GM23338 (cell line): ENCODE results near the gene EFCAB13. TPM values are rescaled to one million over a fixed set of nuclear protein-coding genes. Genes with fewer than 3 reads are reported as not detected.

Experiments used
- ATAC-seq: fragments of 200-7000 bp; cut with Tn5 transposase; 3 replicates; pipeline ENCODE4 v1.9.1; 2020
- DNase-seq: peaks from one replicate; pipeline ENCODE4 v3.0.0-alpha.2; 2015; ENCODE audit warnings: low spot score
- H2AFZ ChIP-seq: fragments of 200-600 bp; sonication (generic); 2 replicates; pipeline ENCODE4 v1.8.0; 2016; ENCODE audit warnings: antibody characterized with exemption, mild to moderate bottlenecking, moderate library complexity
- H3F3A ChIP-seq: fragments of 200-600 bp; sonication (generic); replicated peaks from 2 replicates; pipeline ENCODE4 v1.8.0; 2017; ENCODE audit warnings: antibody characterized with exemption, mixed run types, low read depth
- H3K27ac ChIP-seq: fragments of 200-600 bp; sonication (generic); 2 replicates; pipeline ENCODE4 v1.6.1; 2016; ENCODE audit warnings: low read depth
- H3K27me3 ChIP-seq: fragments of 200-600 bp; sonication (generic); 2 replicates; pipeline ENCODE4 v1.8.0; 2016; ENCODE audit warnings: mild to moderate bottlenecking, mixed run types, moderate library complexity; ENCODE audit not compliant: insufficient read depth
- H3K36me3 ChIP-seq: fragments of 200-600 bp; sonication (generic); 2 replicates; pipeline ENCODE4 v1.8.0; 2016; ENCODE audit warnings: mild to moderate bottlenecking; ENCODE audit not compliant: insufficient read depth
- H3K4me1 ChIP-seq: fragments of 200-600 bp; sonication (generic); 2 replicates; pipeline ENCODE4 v1.8.0; 2016; ENCODE audit warnings: mild to moderate bottlenecking, moderate library complexity; ENCODE audit not compliant: insufficient read depth
- H3K4me2 ChIP-seq: fragments of 200-600 bp; sonication (generic); 2 replicates; pipeline ENCODE4 v1.7.1; 2017; ENCODE audit warnings: mixed run types
- H3K4me3 ChIP-seq: fragments of 200-600 bp; sonication (generic); 2 replicates; pipeline ENCODE4 v1.6.1; 2016; ENCODE audit warnings: mixed run types
- H3K79me2 ChIP-seq: fragments of 200-600 bp; sonication (generic); replicated peaks from 2 replicates; pipeline ENCODE4 v1.8.0; 2017; ENCODE audit warnings: mild to moderate bottlenecking; ENCODE audit not compliant: insufficient read depth
- H3K9me2 ChIP-seq: fragments of 200-600 bp; sonication (generic); 2 replicates; pipeline ENCODE4 v1.8.0; 2017; ENCODE audit not compliant: insufficient read depth
- H4K20me1 ChIP-seq: fragments of 200-600 bp; sonication (generic); replicated peaks from 2 replicates; pipeline ENCODE4 v1.8.0; 2017; ENCODE audit warnings: mild to moderate bottlenecking; ENCODE audit not compliant: insufficient read depth
- H3K27ac Mint-ChIP-seq: 2 replicates; pipeline ENCODE4 v1.8.0; 2020; ENCODE audit warnings: inconsistent platforms, mild to moderate bottlenecking, moderate library complexity, mixed read lengths
- H3K27me3 Mint-ChIP-seq: 3 replicates; pipeline ENCODE4 v1.8.0; 2022; ENCODE audit warnings: low read depth, mild to moderate bottlenecking, moderate library complexity, mixed read lengths, inconsistent platforms; ENCODE audit not compliant: insufficient read depth, poor library complexity
- H3K36me3 Mint-ChIP-seq: 3 replicates; pipeline ENCODE4 v1.8.0; 2021; ENCODE audit warnings: low read depth, mild to moderate bottlenecking, inconsistent platforms, moderate library complexity, mixed read lengths
- H3K4me1 Mint-ChIP-seq: 3 replicates; pipeline ENCODE4 v1.8.0; 2020; ENCODE audit warnings: mild to moderate bottlenecking, inconsistent platforms, mixed read lengths
- H3K4me3 Mint-ChIP-seq: 3 replicates; pipeline ENCODE4 v1.8.0; 2021; ENCODE audit warnings: moderate library complexity, mild to moderate bottlenecking, inconsistent platforms, mixed read lengths
- H3K9me3 Mint-ChIP-seq: 3 replicates; pipeline ENCODE4 v1.8.0; 2020; ENCODE audit warnings: moderate library complexity, mild to moderate bottlenecking, inconsistent platforms, mixed read lengths
- CREB1 ChIP-seq: fragments of 250-450 bp; sonication (Bioruptor Pico); IDR thresholded peaks from 2 replicates; pipeline ENCODE4 v1.5.0; 2020; ENCODE audit warnings: low read depth, mild to moderate bottlenecking, moderate library complexity
- CTCF ChIP-seq, 2 experiments: fragments of 200-600 bp in 1 of 2; sonication (generic) in 1 of 2; conservative IDR thresholded peaks; 2 replicates each; pipeline versions ENCODE4 v1.5.1 to v1.6.1; 2016 to 2017; ENCODE audit warnings: antibody characterized with exemption in 2 of 2, low read depth in 2 of 2, mild to moderate bottlenecking in 2 of 2, moderate library complexity in 1 of 2
- ETS1 ChIP-seq: IDR thresholded peaks from 2 replicates; pipeline ENCODE4 v1.6.1; 2016; ENCODE audit warnings: antibody characterized with exemption
- EZH2 ChIP-seq: fragments of 200-600 bp; sonication (generic); IDR thresholded peaks from one replicate; pipeline ENCODE4 v1.8.0; 2017; ENCODE audit warnings: antibody characterized with exemption, mild to moderate bottlenecking, low read depth; ENCODE audit not compliant: unreplicated experiment
- EZH2phosphoT487 ChIP-seq: fragments of 200-600 bp; sonication (generic); IDR thresholded peaks from one replicate; pipeline ENCODE4 v1.8.1; 2018; ENCODE audit warnings: antibody characterized with exemption; ENCODE audit not compliant: unreplicated experiment
- JUNB ChIP-seq: IDR thresholded peaks from one replicate; pipeline ENCODE4 v1.6.1; 2016; ENCODE audit warnings: antibody characterized with exemption; ENCODE audit not compliant: unreplicated experiment
- NANOG ChIP-seq: IDR thresholded peaks from 2 replicates; pipeline ENCODE4 v1.6.1; 2016; ENCODE audit warnings: antibody characterized with exemption, borderline replicate concordance
- POLR2AphosphoS5 ChIP-seq: IDR thresholded peaks from 2 replicates; pipeline ENCODE4 v1.6.1; 2016; ENCODE audit warnings: antibody characterized with exemption, low read depth
- REST ChIP-seq: IDR thresholded peaks from one replicate; pipeline ENCODE4 v1.6.1; 2018; ENCODE audit warnings: antibody characterized with exemption; ENCODE audit not compliant: unreplicated experiment
- STAT1 ChIP-seq: IDR thresholded peaks from one replicate; pipeline ENCODE4 v1.6.1; 2016; ENCODE audit warnings: antibody characterized with exemption; ENCODE audit not compliant: unreplicated experiment
- ZNF114 ChIP-seq: fragments of 250-450 bp; sonication (Bioruptor Pico); IDR thresholded peaks from 2 replicates; pipeline ENCODE4 v1.5.0; 2020; ENCODE audit warnings: mild to moderate bottlenecking, moderate library complexity
- ZNF331 ChIP-seq: fragments of 250-450 bp; sonication (Bioruptor Pico); IDR thresholded peaks from 2 replicates; pipeline ENCODE4 v1.5.0; 2020; ENCODE audit warnings: low read depth, mild to moderate bottlenecking, moderate library complexity
- ZNF462 ChIP-seq: fragments of 250-450 bp; sonication (Bioruptor Pico); IDR thresholded peaks from 2 replicates; pipeline ENCODE4 v1.5.0; 2020; ENCODE audit warnings: mild to moderate bottlenecking, moderate library complexity
- polyA plus RNA-seq: library from polyadenylated mRNA; unstranded; fragments of >200 nt; fragmentation: Nextera tagmentation; extraction: Ambion mirVana; gene quantifications from 2 replicates; pipeline ENCODE4 v1.2.1, GENCODE V29; 2016
- total RNA-seq: library from RNA; depleted of rRNA; stranded (reverse); fragments of >200 nt; shearing (Covaris generic); gene quantifications from 2 replicates; pipeline ENCODE4 v1.2.3, GENCODE V29; 2014

Gene EFCAB13
- total and polyA plus RNA-seq, 2 experiments from 2014 or later, result 4.1 to 5.4 TPM

- no peaks in the 10 kb centered on the region for H3K79me2 ChIP-seq
- peaks cover 29% of the 10 kb centered on the region for H3K4me1 ChIP-seq
- no peaks in the 10 kb centered on the region; the same call in 1 of the 2 replicates for H3K9me2 ChIP-seq
- TF ChIP-seq CREB1, result no peak
- no peak for TF ChIP-seq CTCF (conservative IDR thresholded peaks at IDR 0.05; ENCODE audit: low read depth in 2 of 2)
- TF ChIP-seq NANOG, result no peak
- TF ChIP-seq STAT1, result no peak
- TF ChIP-seq ZNF462 (CRISPR knock-in tag), result no peak
- no peak for TF ChIP-seq JUNB
- no peak for TF ChIP-seq EZH2
- no peak for TF ChIP-seq REST
- no peak for TF ChIP-seq ZNF331 (CRISPR knock-in tag)
- no peak for TF ChIP-seq POLR2AphosphoS5
- TF ChIP-seq ETS1, result no peak
- no peak for TF ChIP-seq ZNF114 (CRISPR knock-in tag)
- no peak for TF ChIP-seq EZH2phosphoT487
- ATAC-seq (no peak), DNase-seq (no peak)
- no peaks in the 10 kb centered on the region for H4K20me1 ChIP-seq
- no peaks in the 10 kb centered on the region for H3F3A ChIP-seq
- H3K36me3 Mint-ChIP-seq, result no peaks in the 10 kb centered on the region
- H3K27me3 Mint-ChIP-seq, result peaks cover 20% of the 10 kb centered on the region
- no peak overlapping the region for H3K4me2 ChIP-seq
- no peak overlapping the region for H3K27ac Mint-ChIP-seq
- H3K9me3 Mint-ChIP-seq, result no peaks in the 10 kb centered on the region
- no peak overlapping the region for H2AFZ ChIP-seq
- no peak overlapping the region for H3K27ac ChIP-seq
- H3K4me3 Mint-ChIP-seq, result no peak overlapping the region
- no peaks in the 10 kb centered on the region for H3K36me3 ChIP-seq
- no peaks in the 10 kb centered on the region for H3K27me3 ChIP-seq
- no peak overlapping the region for H3K4me3 ChIP-seq
- peaks cover 41% of the 10 kb centered on the region for H3K4me1 Mint-ChIP-seq
Measured at GRCh38 chr17:47277921-47278320, 45.8 kb upstream of the EFCAB13 start.
